ENCODE results near the gene MUC4. TPM values are rescaled to one million over a fixed set of nuclear protein-coding genes. Genes with fewer than 3 reads are reported as not detected.
"Not testable (repeated sequence)": the region's sequence is repeated elsewhere in the genome, so short reads cannot be mapped to it uniquely, and the experiment has no call there.

MUC4 gene
- polyA plus RNA-seq, 3 donors: not detected

DNA sequence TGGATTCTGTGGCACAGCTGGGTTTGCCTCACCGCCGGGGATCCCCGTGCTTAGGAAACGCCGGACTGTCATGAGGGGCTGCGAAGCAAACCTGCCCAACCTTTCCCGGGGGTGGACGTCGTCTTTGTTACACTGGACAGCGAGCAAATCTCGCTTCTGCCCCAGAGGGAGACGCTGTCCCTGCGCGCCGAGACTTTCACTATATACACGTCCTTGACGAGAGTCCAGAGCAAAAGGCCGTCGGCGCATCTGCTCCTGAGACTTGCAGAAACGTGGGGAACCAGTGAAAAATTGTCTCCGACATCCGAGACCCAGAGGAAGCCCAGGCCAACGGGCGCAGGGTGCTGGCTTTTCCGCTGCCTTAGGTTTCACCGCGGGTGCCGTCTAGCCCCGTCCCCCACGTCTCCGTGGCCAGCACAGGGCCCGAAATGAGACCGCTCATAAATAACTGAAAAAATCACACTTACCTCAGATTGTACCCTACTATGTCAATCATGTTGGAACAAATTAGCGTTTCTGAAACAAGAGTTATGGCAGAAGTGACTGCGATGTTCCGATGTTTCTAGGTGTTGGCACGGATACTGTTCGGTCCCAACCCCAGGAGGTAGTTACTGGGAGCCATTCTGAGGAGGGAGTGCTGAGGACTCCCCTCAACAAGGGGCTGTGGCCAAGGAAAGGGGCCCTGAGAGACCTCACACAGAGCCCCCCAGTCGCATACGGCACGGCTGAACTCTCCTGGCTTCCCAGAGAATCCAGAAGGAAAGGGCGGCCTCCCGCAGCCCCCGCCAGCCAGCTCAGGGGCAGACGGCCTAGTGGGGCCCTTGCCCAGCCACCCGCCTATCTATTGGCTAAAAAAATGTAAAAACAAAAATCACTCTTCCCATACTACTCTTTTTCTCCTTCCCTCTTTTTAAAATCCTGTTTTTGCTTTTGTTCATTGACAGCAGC is 14.4 kb upstream of the MUC4 start:
- Histone ChIP-seq H3K4me1 (ENCODE audit: control insufficient read depth in 1 of 2, insufficient read depth in 2 of 2, low read length in 2 of 2) (no peaks in the 10 kb centered on the region), H3K4me3 (replicated peaks in 1 of 3; ENCODE audit: low read depth in 2 of 3, low read length in 3 of 3) (no peak overlapping the region), H3K27me3 (ENCODE audit: control insufficient read depth in 2 of 2, insufficient read depth in 2 of 2, low read length in 2 of 2) (no peaks in the 10 kb centered on the region), H3K27ac (ENCODE audit: low read depth in 1 of 2, low read length in 2 of 2) (no peak overlapping the region), H3K9me3 (replicated peaks in 1 of 2; ENCODE audit: control insufficient read depth in 1 of 2, insufficient read depth in 1 of 2, low read length in 2 of 2) (no peaks in the 10 kb centered on the region), H2AFZ (ENCODE audit: insufficient read depth, low read depth, low read length, poor library complexity, severe bottlenecking) (no peak overlapping the region), H4K20me1 (ENCODE audit: insufficient read depth, low read length) (no peaks in the 10 kb centered on the region), H3K4me2 (replicated peaks; ENCODE audit: extremely low read depth, low read length, poor library complexity, severe bottlenecking) (no peak overlapping the region), H3K79me2 (ENCODE audit: insufficient read depth, low read length) (no peaks in the 10 kb centered on the region), H3K36me3 (replicated peaks in 1 of 2; ENCODE audit: control insufficient read depth in 1 of 2, insufficient read depth in 2 of 2, low read length in 2 of 2) (no peaks in the 10 kb centered on the region), H3K9ac (ENCODE audit: insufficient read depth, low read length, poor library complexity, severe bottlenecking) (no peak overlapping the region)
- H3K36me3 Mint-ChIP-seq: no peaks in the 10 kb centered on the region
- intact Hi-C loops (cut with micrococcal nuclease): no loop called here
- H3K9me3 Mint-ChIP-seq: no peaks in the 10 kb centered on the region
- DNase-seq: no peak
- no peaks in the 10 kb centered on the region for H3K4me1 Mint-ChIP-seq
- no peak for TF ChIP-seq CTCF (IDR thresholded peaks at IDR 0.05)
- H3K27ac Mint-ChIP-seq: no peak overlapping the region
- WGBS (ENCODE audit: insufficient coverage): 96% methylated on average over 37 of the region's 47 CpGs
- H3K27me3 Mint-ChIP-seq (ENCODE audit: low read depth in 3 of 3): peaks cover 5 to 8% (median 5%) of the 10 kb centered on the region in 3 donors
- no peak overlapping the region for H3K4me3 Mint-ChIP-seq

GRCh38 chr3:195825191-195825588 is 13.5 kb upstream of the MUC4 start:
- Histone ChIP-seq H3K4me3 (replicated peaks in 1 of 3; ENCODE audit: low read depth in 2 of 3, low read length in 3 of 3) (no peak overlapping the region), H3K27me3 (ENCODE audit: control insufficient read depth in 2 of 2, insufficient read depth in 2 of 2, low read length in 2 of 2) (no peaks in the 10 kb centered on the region), H4K20me1 (ENCODE audit: insufficient read depth, low read length) (no peaks in the 10 kb centered on the region), H2AFZ (ENCODE audit: insufficient read depth, low read depth, low read length, poor library complexity, severe bottlenecking) (no peak overlapping the region), H3K27ac (ENCODE audit: low read depth in 1 of 2, low read length in 2 of 2) (no peak overlapping the region), H3K9ac (ENCODE audit: insufficient read depth, low read length, poor library complexity, severe bottlenecking) (no peak overlapping the region), H3K9me3 (replicated peaks in 1 of 2; ENCODE audit: control insufficient read depth in 1 of 2, insufficient read depth in 1 of 2, low read length in 2 of 2) (no peaks in the 10 kb centered on the region), H3K4me1 (ENCODE audit: control insufficient read depth in 1 of 2, insufficient read depth in 2 of 2, low read length in 2 of 2) (no peaks in the 10 kb centered on the region), H3K79me2 (ENCODE audit: insufficient read depth, low read length) (no peaks in the 10 kb centered on the region), H3K4me2 (replicated peaks; ENCODE audit: extremely low read depth, low read length, poor library complexity, severe bottlenecking) (no peak overlapping the region), H3K36me3 (replicated peaks in 1 of 2; ENCODE audit: control insufficient read depth in 1 of 2, insufficient read depth in 2 of 2, low read length in 2 of 2) (no peaks in the 10 kb centered on the region)
- H3K9me3 Mint-ChIP-seq: no peaks in the 10 kb centered on the region
- no peak for DNase-seq
- H3K4me1 Mint-ChIP-seq: no peaks in the 10 kb centered on the region
- WGBS (ENCODE audit: insufficient coverage): 83% methylated on average over 13 of the region's 15 CpGs
- no peak overlapping the region for H3K27ac Mint-ChIP-seq
- peaks cover 5 to 8% (median 5%) of the 10 kb centered on the region in 3 donors for H3K27me3 Mint-ChIP-seq (ENCODE audit: low read depth in 3 of 3)
- H3K36me3 Mint-ChIP-seq: no peaks in the 10 kb centered on the region
- no peak overlapping the region for H3K4me3 Mint-ChIP-seq
- intact Hi-C loops (cut with micrococcal nuclease): no loop called here
- TF ChIP-seq CTCF (IDR thresholded peaks at IDR 0.05): no peak

DNA sequence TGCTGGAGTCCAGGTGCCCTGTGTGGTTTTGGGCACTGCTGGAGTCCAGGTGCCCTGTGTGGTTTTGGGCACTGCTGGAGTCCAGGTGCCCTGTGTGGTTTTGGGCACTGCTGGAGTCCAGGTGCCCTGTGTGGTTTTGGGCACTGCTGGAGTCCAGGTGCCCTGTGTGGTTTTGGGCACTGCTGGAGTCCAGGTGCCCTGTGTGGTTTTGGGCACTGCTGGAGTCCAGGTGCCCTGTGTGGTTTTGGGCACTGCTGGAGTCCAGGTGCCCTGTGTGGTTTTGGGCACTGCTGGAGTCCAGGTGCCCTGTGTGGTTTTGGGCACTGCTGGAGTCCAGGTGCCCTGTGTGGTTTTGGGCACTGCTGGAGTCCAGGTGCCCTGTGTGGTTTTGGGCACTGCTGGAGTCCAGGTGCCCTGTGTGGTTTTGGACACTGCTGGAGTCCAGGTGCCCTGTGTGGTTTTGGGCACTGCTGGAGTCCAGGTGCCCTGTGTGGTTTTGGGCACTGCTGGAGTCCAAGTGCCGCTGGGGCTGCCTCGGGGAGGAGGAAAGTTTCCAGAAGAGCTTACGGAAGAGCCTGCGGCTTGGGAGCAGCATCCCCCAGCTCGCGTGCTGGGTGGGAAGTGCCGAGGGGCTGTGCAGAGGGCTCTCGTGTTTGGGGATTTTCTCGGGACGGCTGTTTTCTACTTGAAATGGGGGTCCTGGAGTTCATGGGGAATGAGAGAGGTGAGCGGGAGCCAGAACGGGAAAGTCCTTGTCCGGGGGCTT is 12.9 kb upstream of the MUC4 start:
- H3K36me3 ChIP-seq (replicated peaks in 1 of 2; ENCODE audit: control insufficient read depth in 1 of 2, insufficient read depth in 2 of 2, low read length in 2 of 2); intact Hi-C loops (cut with micrococcal nuclease); H3K27ac ChIP-seq (ENCODE audit: low read depth in 1 of 2, low read length in 2 of 2); H3K36me3 Mint-ChIP-seq; H4K20me1 ChIP-seq (ENCODE audit: insufficient read depth, low read length); H3K9me3 Mint-ChIP-seq; H3K4me1 ChIP-seq (ENCODE audit: control insufficient read depth in 1 of 2, insufficient read depth in 2 of 2, low read length in 2 of 2); H3K9me3 ChIP-seq (replicated peaks in 1 of 2; ENCODE audit: control insufficient read depth in 1 of 2, insufficient read depth in 1 of 2, low read length in 2 of 2); H3K79me2 ChIP-seq (ENCODE audit: insufficient read depth, low read length); H3K4me3 ChIP-seq (replicated peaks in 1 of 3; ENCODE audit: low read depth in 2 of 3, low read length in 3 of 3); H3K4me1 Mint-ChIP-seq; H2AFZ ChIP-seq (ENCODE audit: insufficient read depth, low read depth, low read length, poor library complexity, severe bottlenecking); H3K4me3 Mint-ChIP-seq; H3K27ac Mint-ChIP-seq; H3K9ac ChIP-seq (ENCODE audit: insufficient read depth, low read length, poor library complexity, severe bottlenecking); H3K27me3 ChIP-seq (ENCODE audit: control insufficient read depth in 2 of 2, insufficient read depth in 2 of 2, low read length in 2 of 2); DNase-seq; H3K27me3 Mint-ChIP-seq (ENCODE audit: low read depth in 3 of 3); H3K4me2 ChIP-seq (replicated peaks; ENCODE audit: extremely low read depth, low read length, poor library complexity, severe bottlenecking): not testable (repeated sequence)
- WGBS (ENCODE audit: insufficient coverage): 84% methylated on average over 13 of the region's 13 CpGs

All from CD14-positive monocyte (primary cell).